HFF-Myc (cell line): Measurements from ENCODE around the gene ATAT1.

Experiments used
- DNase-seq: peaks from one replicate; pipeline ENCODE4 v3.0.0-alpha.2; 2011; ENCODE audit warnings: low read depth; ENCODE audit errors: extremely low read depth
- H3K4me3 ChIP-seq: replicated peaks from 2 replicates; pipeline ENCODE4 v1.5.1; 2011; ENCODE audit warnings: low read depth, mild to moderate bottlenecking, control low read depth, low read length
- TF ChIP-seq, protein P1 (sequence below): IDR thresholded peaks from 2 replicates; pipeline ENCODE4 v1.5.1; 2012; ENCODE audit warnings: mild to moderate bottlenecking, low read depth, low read length, control low read depth; ENCODE audit errors: missing control alignments

Gene ATAT1

DNA sequence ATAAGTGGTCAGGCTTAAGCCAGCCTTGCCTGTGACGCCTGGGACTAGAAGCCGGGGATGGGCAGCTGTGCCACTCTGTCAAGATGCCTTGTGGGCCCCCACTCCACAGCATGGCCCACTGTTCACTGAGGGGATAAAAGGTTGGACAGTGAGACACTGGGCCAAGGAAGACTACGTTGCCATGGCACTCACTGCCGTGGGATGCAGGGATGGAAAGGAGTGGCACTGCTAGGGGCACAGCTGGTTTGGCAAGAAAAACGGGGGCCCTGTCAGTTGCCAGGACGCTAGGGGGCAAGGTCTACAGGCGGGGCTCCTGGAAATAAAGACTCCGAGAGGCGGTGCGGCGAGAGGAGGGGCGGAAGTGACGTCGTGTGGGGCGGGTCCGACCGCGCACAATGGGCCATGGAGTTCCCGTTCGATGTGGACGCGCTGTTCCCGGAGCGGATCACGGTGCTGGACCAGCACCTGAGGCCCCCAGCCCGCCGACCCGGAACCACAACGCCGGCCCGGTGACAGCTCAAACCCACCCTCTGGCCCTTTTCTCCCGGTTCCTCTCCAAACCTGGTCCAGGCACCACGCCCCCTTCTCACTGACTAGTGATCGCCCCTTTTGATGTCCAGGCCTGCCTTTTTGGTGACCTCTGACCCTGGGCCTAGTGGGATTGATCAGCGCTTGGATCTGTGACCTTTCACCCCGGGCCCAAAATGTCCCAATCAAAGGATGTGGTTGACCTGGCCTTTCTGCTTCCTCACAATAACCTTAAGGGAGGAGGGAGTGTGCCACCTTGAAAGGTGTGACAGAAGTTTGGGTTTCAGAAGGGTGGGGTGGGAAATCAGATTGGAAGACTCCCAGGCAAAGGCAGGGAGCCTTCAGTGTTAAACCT lies at the start of gene ATAT1:
ATAT1 (plus strand) TSS at position 391 of the 883 bp plus-strand sequence.
- DNase-seq, result no peak
- peak within 1 kb of the TSS; percentile 54 for H3K4me3 ChIP-seq
- TF ChIP-seq, protein P1, sequence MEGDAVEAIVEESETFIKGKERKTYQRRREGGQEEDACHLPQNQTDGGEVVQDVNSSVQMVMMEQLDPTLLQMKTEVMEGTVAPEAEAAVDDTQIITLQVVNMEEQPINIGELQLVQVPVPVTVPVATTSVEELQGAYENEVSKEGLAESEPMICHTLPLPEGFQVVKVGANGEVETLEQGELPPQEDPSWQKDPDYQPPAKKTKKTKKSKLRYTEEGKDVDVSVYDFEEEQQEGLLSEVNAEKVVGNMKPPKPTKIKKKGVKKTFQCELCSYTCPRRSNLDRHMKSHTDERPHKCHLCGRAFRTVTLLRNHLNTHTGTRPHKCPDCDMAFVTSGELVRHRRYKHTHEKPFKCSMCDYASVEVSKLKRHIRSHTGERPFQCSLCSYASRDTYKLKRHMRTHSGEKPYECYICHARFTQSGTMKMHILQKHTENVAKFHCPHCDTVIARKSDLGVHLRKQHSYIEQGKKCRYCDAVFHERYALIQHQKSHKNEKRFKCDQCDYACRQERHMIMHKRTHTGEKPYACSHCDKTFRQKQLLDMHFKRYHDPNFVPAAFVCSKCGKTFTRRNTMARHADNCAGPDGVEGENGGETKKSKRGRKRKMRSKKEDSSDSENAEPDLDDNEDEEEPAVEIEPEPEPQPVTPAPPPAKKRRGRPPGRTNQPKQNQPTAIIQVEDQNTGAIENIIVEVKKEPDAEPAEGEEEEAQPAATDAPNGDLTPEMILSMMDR, result peak; percentile 52

DNA sequence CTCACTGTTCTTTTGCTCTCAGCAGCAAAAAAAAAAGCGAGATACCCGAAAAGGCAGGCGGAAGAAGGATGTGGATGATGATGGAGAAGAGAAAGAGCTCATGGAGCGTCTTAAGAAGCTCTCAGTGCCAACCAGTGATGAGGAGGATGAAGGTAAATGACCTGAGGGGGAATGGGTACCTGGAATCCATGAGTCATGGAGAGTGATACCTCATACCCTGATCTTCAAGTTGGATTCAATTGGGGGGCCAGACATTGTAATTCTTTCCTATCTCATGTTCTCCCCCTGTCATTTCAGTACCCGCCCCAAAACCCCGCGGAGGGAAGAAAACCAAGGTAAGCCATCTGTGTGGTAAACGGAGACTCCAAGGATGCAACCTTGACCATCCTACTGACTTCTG lies 48.6 kb upstream of the ATAT1 start:
- DNase-seq, result no peak
- TF ChIP-seq, protein P1, result no peak
- H3K4me3 ChIP-seq, result no peak overlapping the region

DNA sequence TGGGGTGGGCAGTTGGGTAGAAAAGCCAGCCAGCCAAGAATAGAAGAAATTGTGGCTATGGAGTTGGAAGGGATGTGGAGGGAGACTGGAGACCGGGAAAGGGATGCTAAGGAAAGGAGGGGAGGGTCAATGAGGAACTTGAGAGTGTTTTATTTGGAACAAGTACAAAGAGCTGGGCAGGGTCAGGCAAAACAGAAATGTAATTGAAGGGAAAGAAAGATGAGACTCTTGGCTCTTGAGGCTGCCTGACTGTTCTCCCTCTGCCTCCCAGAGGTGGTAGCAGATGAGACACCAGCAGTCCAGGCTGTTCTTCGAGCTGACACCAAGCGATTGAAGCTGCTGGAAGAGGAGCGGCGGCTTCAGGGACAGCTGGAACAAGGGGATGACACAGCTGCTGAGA lies 42.8 kb upstream of the ATAT1 start:
- no peak for DNase-seq
- TF ChIP-seq, protein P1, result no peak

DNA sequence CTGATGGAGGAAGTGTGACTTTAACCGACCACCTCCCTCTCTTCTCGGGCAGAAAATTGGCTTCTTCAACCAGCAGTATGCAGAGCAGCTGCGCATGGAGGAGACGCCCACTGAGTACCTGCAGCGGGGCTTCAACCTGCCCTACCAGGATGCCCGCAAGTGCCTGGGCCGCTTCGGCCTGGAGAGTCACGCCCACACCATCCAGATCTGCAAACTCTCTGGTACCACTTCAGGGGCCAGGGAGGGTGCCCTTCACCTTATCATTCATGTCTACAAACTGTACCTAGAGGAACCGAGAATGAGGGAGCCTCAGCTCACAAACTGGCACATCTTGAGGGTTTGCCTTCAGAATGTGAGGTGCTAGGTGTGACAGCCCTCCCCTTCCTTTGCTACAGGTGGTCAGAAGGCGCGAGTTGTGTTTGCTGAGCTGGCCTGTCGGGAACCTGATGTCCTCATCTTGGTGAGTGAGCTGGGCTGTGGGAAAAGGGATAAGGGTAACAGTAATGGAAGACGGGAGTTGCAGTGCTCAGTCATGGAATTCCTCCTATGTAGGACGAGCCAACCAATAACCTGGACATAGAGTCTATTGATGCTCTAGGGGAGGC lies 36.8 kb upstream of the ATAT1 start:
- H3K4me3 ChIP-seq, result no peak overlapping the region
- TF ChIP-seq, protein P1, result no peak
- DNase-seq, result no peak

More for the DNA sequence above, 42.8 kb upstream of the ATAT1 start:
- H3K4me3 ChIP-seq, result no peak overlapping the region

DNA sequence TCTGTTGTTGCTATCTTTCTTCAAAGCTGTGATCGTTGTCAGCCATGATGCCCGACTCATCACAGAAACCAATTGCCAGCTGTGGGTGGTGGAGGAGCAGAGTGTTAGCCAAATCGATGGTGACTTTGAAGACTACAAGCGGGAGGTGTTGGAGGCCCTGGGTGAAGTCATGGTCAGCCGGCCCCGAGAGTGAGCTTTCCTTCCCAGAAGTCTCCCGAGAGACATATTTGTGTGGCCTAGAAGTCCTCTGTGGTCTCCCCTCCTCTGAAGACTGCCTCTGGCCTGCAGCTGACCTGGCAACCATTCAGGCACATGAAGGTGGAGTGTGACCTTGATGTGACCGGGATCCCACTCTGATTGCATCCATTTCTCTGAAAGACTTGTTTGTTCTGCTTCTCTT lies 36.2 kb upstream of the ATAT1 start:
- TF ChIP-seq, protein P1, result no peak
- no peak for DNase-seq
- H3K4me3 ChIP-seq, result no peak overlapping the region

DNA sequence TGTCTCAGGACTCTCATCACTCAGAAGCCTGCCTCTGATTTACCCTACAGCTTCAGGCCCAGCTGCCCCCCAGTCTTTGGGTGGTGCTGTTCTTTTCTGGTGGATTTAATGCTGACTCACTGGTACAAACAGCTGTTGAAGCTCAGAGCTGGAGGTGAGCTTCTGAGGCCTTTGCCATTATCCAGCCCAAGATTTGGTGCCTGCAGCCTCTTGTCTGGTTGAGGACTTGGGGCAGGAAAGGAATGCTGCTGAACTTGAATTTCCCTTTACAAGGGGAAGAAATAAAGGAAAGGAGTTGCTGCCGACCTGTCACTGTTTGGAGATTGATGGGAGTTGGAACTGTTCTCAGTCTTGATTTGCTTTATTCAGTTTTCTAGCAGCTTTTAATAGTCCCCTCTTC lies 35.7 kb upstream of the ATAT1 start:
- DNase-seq, result no peak
- H3K4me3 ChIP-seq, result no peak overlapping the region
- TF ChIP-seq, protein P1, result no peak

DNA sequence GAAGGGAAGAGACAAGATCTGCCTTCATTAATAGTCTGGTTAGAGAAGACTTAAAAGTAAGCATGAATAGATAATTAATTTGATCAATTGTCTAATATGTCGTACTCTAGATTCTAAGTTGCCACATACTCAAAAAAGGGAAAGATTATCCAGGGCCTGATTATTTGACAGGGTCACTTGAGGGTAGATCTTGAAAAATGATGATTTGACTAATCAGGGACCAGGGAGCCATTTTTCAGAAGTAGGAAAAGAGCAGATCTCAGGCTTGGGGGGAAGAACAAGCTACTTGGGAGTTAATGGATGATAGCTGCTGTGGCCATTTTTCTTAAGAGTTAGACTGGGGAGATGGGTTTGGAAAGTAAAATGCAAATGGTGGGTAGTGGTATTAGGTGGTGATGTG lies 34.4 kb upstream of the ATAT1 start:
- TF ChIP-seq, protein P1, result no peak
- no peak for DNase-seq
- H3K4me3 ChIP-seq, result no peak overlapping the region
